Neuronal stem cell (in vitro differentiated cells): ENCODE data around the gene DUSP28.
A peak's percentile ranks its signal among the peaks of the same experiment; 100 is the strongest.

ENCODE experiments used
- DNase-seq: peaks from one replicate; pipeline ENCODE4 v3.0.0-alpha.2; 2013; ENCODE audit warnings: low spot score
- H2AFZ ChIP-seq: one replicate; pipeline ENCODE4 v1.6.1; 2013; ENCODE audit warnings: mild to moderate bottlenecking, low read length, inconsistent platforms
- H2AK5ac ChIP-seq: 2 replicates; pipeline ENCODE4 v1.6.1; 2013; ENCODE audit warnings: low read depth, mild to moderate bottlenecking, inconsistent platforms, low read length, moderate library complexity, mixed read lengths
- H2BK120ac ChIP-seq: 2 replicates; pipeline ENCODE4 v1.6.1; 2013; ENCODE audit warnings: low read depth, mild to moderate bottlenecking, inconsistent platforms, low read length, moderate library complexity, mixed read lengths
- H2BK12ac ChIP-seq: one replicate; pipeline ENCODE4 v1.6.1; 2013; ENCODE audit warnings: low read length, inconsistent platforms
- H2BK15ac ChIP-seq: 2 replicates; pipeline ENCODE4 v1.6.1; 2013; ENCODE audit warnings: mild to moderate bottlenecking, low read length, inconsistent platforms, mixed read lengths
- H2BK5ac ChIP-seq: one replicate; pipeline ENCODE4 v1.6.1; 2013; ENCODE audit warnings: inconsistent platforms, mild to moderate bottlenecking, low read length, moderate library complexity
- H3K14ac ChIP-seq: one replicate; pipeline ENCODE4 v1.6.1; 2013; ENCODE audit warnings: low read length, inconsistent platforms
- H3K18ac ChIP-seq: 2 replicates; pipeline ENCODE4 v1.6.1; 2013; ENCODE audit warnings: low read length, inconsistent platforms
- H3K23ac ChIP-seq: 2 replicates; pipeline ENCODE4 v1.6.1; 2013; ENCODE audit warnings: low read depth, mild to moderate bottlenecking, mixed read lengths, low read length, inconsistent platforms; ENCODE audit not compliant: poor library complexity
- H3K27ac ChIP-seq: replicated peaks from 3 replicates; pipeline ENCODE4 v1.5.1; 2013; ENCODE audit warnings: low read length, inconsistent platforms
- H3K27me3 ChIP-seq, 3 experiments: 2 replicates each; pipeline ENCODE4 v1.6.1; 2013; ENCODE audit warnings: low read length in 3 of 3, mild to moderate bottlenecking in 2 of 3, inconsistent platforms in 1 of 3, low read depth in 1 of 3, mixed read lengths in 1 of 3, moderate library complexity in 1 of 3; ENCODE audit not compliant: control insufficient read depth in 3 of 3, insufficient read depth in 3 of 3
- H3K36me3 ChIP-seq, 2 donors: replicated peaks in 1 of 2; 2 replicates each; pipeline ENCODE4 v1.6.1; 2013; ENCODE audit warnings: low read length in 2 of 2; ENCODE audit not compliant: control insufficient read depth in 2 of 2, insufficient read depth in 2 of 2
- H3K4ac ChIP-seq: 2 replicates; pipeline ENCODE4 v1.6.1; 2013; ENCODE audit warnings: inconsistent platforms, mild to moderate bottlenecking, low read length, moderate library complexity
- H3K4me1 ChIP-seq, 2 donors: 1 replicate in 1 of 2; 2 replicates in 1 of 2; pipeline ENCODE4 v1.6.1; 2013; ENCODE audit warnings: low read length in 2 of 2, low read depth in 1 of 2; ENCODE audit not compliant: control insufficient read depth in 2 of 2, insufficient read depth in 1 of 2
- H3K4me2 ChIP-seq: one replicate; pipeline ENCODE4 v1.6.1; 2013; ENCODE audit warnings: mild to moderate bottlenecking, low read length, inconsistent platforms; ENCODE audit not compliant: insufficient read depth, poor library complexity, severe bottlenecking
- H3K4me3 ChIP-seq, 2 donors: 2 replicates each; pipeline ENCODE4 v1.5.1; 2013; ENCODE audit warnings: low read length in 2 of 2, mild to moderate bottlenecking in 2 of 2, inconsistent platforms in 1 of 2, moderate library complexity in 1 of 2
- H3K79me1 ChIP-seq: one replicate; pipeline ENCODE4 v1.6.1; 2013; ENCODE audit warnings: low read depth, mild to moderate bottlenecking, inconsistent platforms, low read length, moderate library complexity
- H3K9ac ChIP-seq: one replicate; pipeline ENCODE4 v1.6.1; 2013; ENCODE audit warnings: mild to moderate bottlenecking, low read depth, low read length, inconsistent platforms; ENCODE audit not compliant: poor library complexity
- H3K9me3 ChIP-seq, 2 donors: replicated peaks in 1 of 2; 2 replicates each; pipeline versions ENCODE3 to v1.6.1; 2013; ENCODE audit warnings: low read length in 2 of 2, mild to moderate bottlenecking in 2 of 2, inconsistent platforms in 1 of 2, low read depth in 1 of 2, mixed read lengths in 1 of 2, moderate library complexity in 1 of 2; ENCODE audit not compliant: control insufficient read depth in 2 of 2, insufficient read depth in 1 of 2
- H4K8ac ChIP-seq: one replicate; pipeline ENCODE4 v1.6.1; 2013; ENCODE audit warnings: low read depth, mild to moderate bottlenecking, inconsistent platforms, low read length, moderate library complexity
- H4K91ac ChIP-seq: one replicate; pipeline ENCODE4 v1.6.1; 2013; ENCODE audit warnings: low read length, low read depth, mild to moderate bottlenecking, inconsistent platforms; ENCODE audit not compliant: poor library complexity
- WGBS, 2 donors: extraction: QIAGEN DNeasy Blood & Tissue Kit; methylation state at CpG; one replicate each; pipeline ENCODE4 v1.1.7; 2013; ENCODE audit warnings: missing lambda C conversion rate in 2 of 2, mixed read lengths in 1 of 2; ENCODE audit not compliant: insufficient read length in 2 of 2, insufficient replicate concordance in 1 of 2; ENCODE audit errors: extremely low coverage in 2 of 2; 5-methylcytosine and 5-hydroxymethylcytosine counted together

Gene DUSP28

GRCh38 chr2:240584486-240585031 lies 24.4 kb downstream of the DUSP28 start:
- no CpG with 5 or more reads among the region's 4 CpGs for WGBS, 2 donors
- H3K27ac ChIP-seq, result no peak overlapping the region

GRCh38 chr2:240585101-240585500 lies 24.9 kb downstream of the DUSP28 start:
- Histone ChIP-seq H2BK5ac (no peak overlapping the region), H3K79me1 (peaks cover 33% of the 10 kb centered on the region), H3K4me2 (peak overlapping the region; percentile 66), H2BK120ac (no peak overlapping the region), H3K23ac (no peak overlapping the region), H3K9me3 (peaks cover 0 to 4% of the 10 kb centered on the region in 2 donors), H4K8ac (no peak overlapping the region), H2AFZ (no peak overlapping the region), H4K91ac (no peak overlapping the region), H2AK5ac (no peak overlapping the region), H3K36me3 (peaks cover under 1 to 33% of the 10 kb centered on the region in 2 donors), H3K18ac (no peak overlapping the region), H3K9ac (no peak overlapping the region), H3K27me3 (no peaks in the 10 kb centered on the region), H3K27ac (no peak overlapping the region), H3K4me3 (peak overlapping the region in 1 of 2 donors; percentile 90), H3K4ac (no peak overlapping the region), H3K14ac (no peak overlapping the region), H2BK12ac (no peak overlapping the region), H3K4me1 (peaks cover 15 to 21% of the 10 kb centered on the region in 2 donors), H2BK15ac (no peak overlapping the region)
- DNase-seq, result no peak
- WGBS, 2 donors, result no CpG with 5 or more reads among the region's 6 CpGs

More at GRCh38 chr2:240584486-240585031, 24.4 kb downstream of the DUSP28 start:
- H3K4ac ChIP-seq, result no peak overlapping the region
- no peak for DNase-seq
- no peak overlapping the region for H2BK5ac ChIP-seq
- H3K4me2 ChIP-seq, result no peak overlapping the region
- H4K8ac ChIP-seq, result no peak overlapping the region
- no peak overlapping the region for H2BK15ac ChIP-seq
- H2AFZ ChIP-seq, result no peak overlapping the region
- H3K36me3 ChIP-seq, result peaks cover 0 to 30% of the 10 kb centered on the region in 2 donors
- no peaks in the 10 kb centered on the region for H3K27me3 ChIP-seq
- H2BK120ac ChIP-seq, result no peak overlapping the region
- no peak overlapping the region for H3K18ac ChIP-seq
- H3K79me1 ChIP-seq, result peaks cover 33% of the 10 kb centered on the region
- H2AK5ac ChIP-seq, result no peak overlapping the region
- peak overlapping the region in 1 of 2 donors; percentile 90 for H3K4me3 ChIP-seq
- H3K9ac ChIP-seq, result no peak overlapping the region
- H2BK12ac ChIP-seq, result no peak overlapping the region
- peaks cover 0 to 4% of the 10 kb centered on the region in 2 donors for H3K9me3 ChIP-seq
- H3K14ac ChIP-seq, result no peak overlapping the region
- no peak overlapping the region for H4K91ac ChIP-seq
- peaks cover 15 to 21% of the 10 kb centered on the region in 2 donors for H3K4me1 ChIP-seq
- H3K23ac ChIP-seq, result no peak overlapping the region

- Histone ChIP-seq H2AFZ (peak overlapping the region; percentile 99), H3K36me3 (peaks cover 4 to 40% of the 10 kb centered on the region in 2 donors), H3K4me1 (peaks cover 15 to 21% of the 10 kb centered on the region in 2 donors), H4K91ac (no peak overlapping the region), H3K4me3 (peak overlapping the region; percentile 90), H3K79me1 (peaks cover 30% of the 10 kb centered on the region), H3K14ac (no peak overlapping the region), H3K18ac (peak overlapping the region; percentile 5), H3K27me3 (no peaks in the 10 kb centered on the region), H2BK15ac (no peak overlapping the region), H2BK5ac (peak overlapping the region; percentile 58), H3K9me3 (peaks cover 0 to 4% of the 10 kb centered on the region in 2 donors), H3K4ac (no peak overlapping the region), H3K4me2 (peak overlapping the region; percentile 66), H3K9ac (peak overlapping the region; percentile 93), H2BK12ac (no peak overlapping the region), H2AK5ac (peak overlapping the region; percentile 53), H3K27ac (peak overlapping the region; percentile 7), H4K8ac (peak overlapping the region; percentile 56), H2BK120ac (no peak overlapping the region), H3K23ac (no peak overlapping the region)
- WGBS, 2 donors, result no CpG with 5 or more reads among the region's 20 CpGs
- no peak for DNase-seq
Measured at GRCh38 chr2:240585681-240586197, 25.6 kb downstream of the DUSP28 start.

- Histone ChIP-seq H2BK12ac (no peak within 1 kb of the TSS), H3K9me3 (peaks cover 0 to 4% of the 10 kb centered on the region in 2 donors), H3K79me1 (peaks cover 32% of the 10 kb centered on the region), H3K23ac (peak within 1 kb of the TSS; percentile 75), H3K4me3 (peak within 1 kb of the TSS; percentile 90 to 93), H2BK120ac (peak within 1 kb of the TSS; percentile 63), H3K18ac (peak within 1 kb of the TSS; percentile 98), H3K36me3 (peaks cover 10 to 46% of the 10 kb centered on the region in 2 donors), H2AK5ac (peak within 1 kb of the TSS; percentile 53), H3K14ac (no peak within 1 kb of the TSS), H3K27me3 (no peaks in the 10 kb centered on the region), H3K4me1 (peaks cover 15 to 21% of the 10 kb centered on the region in 2 donors), H3K4ac (no peak within 1 kb of the TSS), H3K9ac (peak within 1 kb of the TSS; percentile 93), H4K8ac (peak within 1 kb of the TSS; percentile 56), H3K4me2 (peak within 1 kb of the TSS; percentile 69), H3K27ac (peak within 1 kb of the TSS; percentile 68), H2BK15ac (no peak within 1 kb of the TSS), H2AFZ (peak within 1 kb of the TSS; percentile 99), H4K91ac (no peak within 1 kb of the TSS), H2BK5ac (peak within 1 kb of the TSS; percentile 58)
- peak; percentile 95 for DNase-seq
- no CpG with 5 or more reads among the region's 88 CpGs for WGBS, 2 donors
Measured at GRCh38 chr2:240586198-240586918, 26.2 kb downstream of the DUSP28 start, which contains the start of gene CAPN10. CAPN10 (plus strand) TSS chr2:240586734; CDS start chr2:240586912, 178 bp downstream.
